Sigmoid colon (tissue), 7 donors: ENCODE results near the gene ARF3. TPM values are rescaled to one million over a fixed set of nuclear protein-coding genes. Genes with fewer than 3 reads are reported as not detected.

Experiments used
- DNase-seq: peaks from one replicate; pipeline ENCODE4 v3.0.0-alpha.2; 2019
- H3K27ac ChIP-seq, 4 donors: fragments of 200-600 bp; sonication (generic); one replicate each; pipeline ENCODE4 v1.5.1; 2016 to 2019; ENCODE audit warnings: mild to moderate bottlenecking in 1 of 4
- H3K27me3 ChIP-seq, 3 donors: fragments of 200-600 bp; sonication (generic); one replicate each; pipeline ENCODE4 v1.5.1; 2019; ENCODE audit warnings: mild to moderate bottlenecking in 1 of 3
- H3K36me3 ChIP-seq, 4 donors: fragments of 200-600 bp; sonication (generic); one replicate each; pipeline ENCODE4 v1.5.1; 2016 to 2019
- H3K4me1 ChIP-seq, 4 donors: fragments of 200-600 bp; sonication (generic); one replicate each; pipeline ENCODE4 v1.5.1; 2017 to 2019
- H3K4me3 ChIP-seq, 4 donors: fragments of 200-600 bp; sonication (generic); one replicate each; pipeline ENCODE4 v1.5.1; 2017 to 2019; ENCODE audit warnings: mild to moderate bottlenecking in 2 of 4, moderate library complexity in 1 of 4
- H3K9me3 ChIP-seq, 4 donors: fragments of 200-600 bp in 3 of 4; sonication (generic) in 3 of 4; one replicate each; pipeline versions ENCODE4 v1.5.1 to v1.6.1; 2013 to 2019
- CTCF ChIP-seq, 4 experiments: fragments of 450-650 bp in 3 of 4; fragments of 200-600 bp in 1 of 4; IDR thresholded peaks; one replicate each; pipeline ENCODE4 v1.5.1; 2016 to 2019; ENCODE audit warnings: antibody characterized with exemption in 4 of 4, mild to moderate bottlenecking in 3 of 4, moderate library complexity in 2 of 4
- EP300 ChIP-seq, 4 donors: sonication (generic); formaldehyde crosslinking; IDR thresholded peaks; one replicate each; pipeline ENCODE4 v1.6.1; 2017; ENCODE audit warnings: antibody characterized with exemption in 4 of 4
- POLR2A ChIP-seq, 2 donors: fragments of 450-650 bp; IDR thresholded peaks; one replicate each; pipeline ENCODE4 v1.6.1; 2016; ENCODE audit warnings: antibody characterized with exemption in 2 of 2, mild to moderate bottlenecking in 2 of 2, moderate library complexity in 2 of 2
- POLR2AphosphoS5 ChIP-seq, 4 donors: sonication (generic); formaldehyde crosslinking; IDR thresholded peaks; one replicate each; pipeline ENCODE4 v1.6.1; 2017; ENCODE audit warnings: antibody characterized with exemption in 4 of 4
- WGBS, 2 donors: extraction: QIAGEN DNeasy Blood & Tissue Kit; methylation state at CpG; one replicate each; pipeline ENCODE4 v1.1.7; 2013; 5-methylcytosine and 5-hydroxymethylcytosine counted together
- intact Hi-C: fragments of 100-400 bp; cut with DNase I; formaldehyde crosslinking; loops from one replicate; pipeline ENCODE4 v1.15.1; 2023
- polyA plus RNA-seq, 3 donors: library from polyadenylated mRNA; stranded (reverse); fragments of 200-250 nt; gene quantifications; one replicate each; pipeline ENCODE4 v1.2.3, GENCODE V29; 2013
- total RNA-seq, 4 donors: library from RNA; depleted of rRNA; stranded (reverse); fragments of >200 nt; gene quantifications; one replicate each; pipeline ENCODE4 v1.1.0, GENCODE V29; 2016
- donor health status: healthy with polysubstance abuse.
- donor health status: Bipolar disorder and iron deficiency.
- donor health status: healthy.

ARF3 gene
- total and polyA plus RNA-seq, 7 donors: 37.9 to 161 (median 61.0) TPM

DNA sequence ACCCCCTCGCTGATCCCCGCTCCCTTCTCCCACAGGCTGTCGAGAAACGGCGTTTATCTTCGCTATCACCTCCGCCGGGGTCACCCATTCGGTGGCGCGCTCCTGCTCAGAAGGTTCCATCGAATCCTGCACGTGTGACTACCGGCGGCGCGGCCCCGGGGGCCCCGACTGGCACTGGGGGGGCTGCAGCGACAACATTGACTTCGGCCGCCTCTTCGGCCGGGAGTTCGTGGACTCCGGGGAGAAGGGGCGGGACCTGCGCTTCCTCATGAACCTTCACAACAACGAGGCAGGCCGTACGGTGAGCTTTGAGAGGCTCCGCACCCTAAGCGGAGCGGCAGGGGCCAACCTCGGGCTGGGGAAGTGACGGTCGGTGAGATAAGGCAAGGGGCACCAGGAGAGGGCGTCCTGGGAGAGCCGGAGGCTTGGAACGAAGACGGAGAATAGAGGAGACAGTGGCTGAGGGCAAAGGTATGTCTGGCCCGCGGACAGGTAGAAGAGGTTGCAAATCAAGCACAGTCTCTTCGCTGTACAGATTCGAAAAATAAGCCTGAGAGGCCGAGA, 23.2 kb upstream of the ARF3 start:
- DNase-seq: no peak
- no peak overlapping the region for H3K27ac ChIP-seq
- TF ChIP-seq CTCF (IDR thresholded peaks at IDR 0.05): no peak
- no peak for TF ChIP-seq EP300 (IDR thresholded peaks at IDR 0.05)
- TF ChIP-seq POLR2AphosphoS5 (IDR thresholded peaks at IDR 0.05): no peak
- no peak for TF ChIP-seq POLR2A (IDR thresholded peaks at IDR 0.05)
- H3K36me3 ChIP-seq: no peaks in the 10 kb centered on the region
- no peaks in the 10 kb centered on the region for H3K9me3 ChIP-seq
- H3K27me3 ChIP-seq: peaks cover 48 to 89% (median 74%) of the 10 kb centered on the region in 3 donors
- intact Hi-C loops: loop anchor here (5.0 kb wide), 1 partner anchor 53 kb away; the partner anchor contains the start of gene FKBP11
- WGBS, 2 donors: 1 to 2% methylated on average over 46 of the region's 46 CpGs
- H3K4me3 ChIP-seq: peak overlapping the region in 3 of 4 donors; percentile 5 to 39 (median 34)
- H3K4me1 ChIP-seq: peaks cover 0 to 42% (median 41%) of the 10 kb centered on the region in 4 donors

GRCh38 chr12:48979602-48980388, 22.5 kb upstream of the ARF3 start:
- 1 to 2% methylated on average over 55 of the region's 55 CpGs for WGBS, 2 donors
- H3K27me3 ChIP-seq: peaks cover 47 to 93% (median 79%) of the 10 kb centered on the region in 3 donors
- no peak for DNase-seq
- H3K9me3 ChIP-seq: no peaks in the 10 kb centered on the region
- no peaks in the 10 kb centered on the region for H3K36me3 ChIP-seq
- intact Hi-C loops: loop anchor here (5.0 kb wide), 1 partner anchor 52 kb away; the partner anchor contains the start of gene FKBP11
- H3K4me1 ChIP-seq: peaks cover 0 to 42% (median 41%) of the 10 kb centered on the region in 4 donors
- no peak for TF ChIP-seq EP300 (IDR thresholded peaks at IDR 0.05)
- TF ChIP-seq POLR2A (IDR thresholded peaks at IDR 0.05): no peak
- TF ChIP-seq POLR2AphosphoS5 (IDR thresholded peaks at IDR 0.05): no peak
- no peak for TF ChIP-seq CTCF (IDR thresholded peaks at IDR 0.05)
- peak overlapping the region in 3 of 4 donors; percentile 5 to 39 (median 34) for H3K4me3 ChIP-seq
- H3K27ac ChIP-seq: no peak overlapping the region

DNA sequence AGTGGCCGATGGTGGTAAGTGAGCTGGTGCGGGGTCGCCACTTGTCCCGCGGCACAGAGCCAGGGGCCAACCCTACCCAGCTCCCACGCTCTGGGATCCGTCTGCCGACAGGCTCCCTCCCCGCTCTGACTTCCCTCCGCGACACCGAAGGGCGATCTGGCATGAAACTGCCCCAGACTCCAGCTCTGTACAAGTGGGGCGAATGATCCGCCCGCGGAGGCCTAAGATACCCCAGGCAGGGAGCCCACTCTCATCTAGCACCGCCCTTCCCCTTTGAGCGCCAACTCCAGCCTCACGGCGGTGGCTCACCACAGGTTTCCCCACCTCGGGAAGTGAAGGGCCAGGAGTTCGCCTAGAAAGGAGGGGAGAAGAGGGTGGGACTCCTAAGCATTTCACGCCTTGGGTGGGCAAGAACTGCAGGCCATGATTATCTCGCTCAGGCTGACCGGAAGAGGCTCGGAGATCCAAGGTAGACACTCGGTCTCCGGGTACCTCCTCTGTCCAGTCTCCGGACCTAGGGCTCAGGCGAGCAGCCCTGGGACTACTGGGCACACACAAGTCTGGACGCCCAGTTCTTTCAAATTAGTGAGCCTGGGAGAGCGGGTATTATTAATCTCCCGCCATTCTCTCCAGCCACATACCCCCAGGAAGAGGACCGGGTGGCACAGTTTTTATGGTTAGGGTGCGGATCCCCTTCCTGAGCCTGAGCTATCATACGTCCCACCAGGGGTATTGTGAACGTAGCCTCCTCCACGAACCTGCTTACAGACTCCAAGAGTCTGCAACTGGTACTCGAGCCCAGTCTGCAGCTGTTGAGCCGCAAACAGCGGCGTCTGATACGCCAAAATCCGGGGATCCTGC, 21.7 kb upstream of the ARF3 start:
- Histone ChIP-seq H3K4me3 (peak overlapping the region in 3 of 4 donors; percentile 5 to 39 (median 34)), H3K27me3 (peaks cover 49 to 98% (median 85%) of the 10 kb centered on the region in 3 donors), H3K27ac (no peak overlapping the region)

More for the DNA sequence above, 21.7 kb upstream of the ARF3 start:
- no peak for DNase-seq
- WGBS, 2 donors: 2 to 4% methylated on average over 45 of the region's 45 CpGs
- intact Hi-C loops: no loop called here
- Histone ChIP-seq H3K36me3 (no peaks in the 10 kb centered on the region), H3K4me1 (peaks cover 0 to 42% (median 41%) of the 10 kb centered on the region in 4 donors), H3K9me3 (no peaks in the 10 kb centered on the region)
- TF ChIP-seq POLR2AphosphoS5 (IDR thresholded peaks at IDR 0.05) (no peak), CTCF (IDR thresholded peaks at IDR 0.05) (no peak), EP300 (IDR thresholded peaks at IDR 0.05) (no peak), POLR2A (IDR thresholded peaks at IDR 0.05) (no peak)
